Thyroid gland (tissue), 4 donors: ENCODE measurements around the gene ANTXR2.

ENCODE experiments used
- CTCF ChIP-seq, 6 experiments: fragments of 200-600 bp in 3 of 6; fragments of 450-650 bp in 3 of 6; sonication (generic) in 3 of 6; IDR thresholded peaks; one replicate each; pipeline ENCODE4 v1.5.1; 2016 to 2019; ENCODE audit warnings: antibody characterized with exemption in 6 of 6, mild to moderate bottlenecking in 2 of 6, inconsistent platforms in 1 of 6, moderate library complexity in 1 of 6
- POLR2A ChIP-seq, 2 donors: fragments of 450-650 bp; IDR thresholded peaks; one replicate each; pipeline ENCODE4 v1.6.1; 2017; ENCODE audit warnings: antibody characterized with exemption in 2 of 2, mild to moderate bottlenecking in 2 of 2, moderate library complexity in 1 of 2

DNA sequence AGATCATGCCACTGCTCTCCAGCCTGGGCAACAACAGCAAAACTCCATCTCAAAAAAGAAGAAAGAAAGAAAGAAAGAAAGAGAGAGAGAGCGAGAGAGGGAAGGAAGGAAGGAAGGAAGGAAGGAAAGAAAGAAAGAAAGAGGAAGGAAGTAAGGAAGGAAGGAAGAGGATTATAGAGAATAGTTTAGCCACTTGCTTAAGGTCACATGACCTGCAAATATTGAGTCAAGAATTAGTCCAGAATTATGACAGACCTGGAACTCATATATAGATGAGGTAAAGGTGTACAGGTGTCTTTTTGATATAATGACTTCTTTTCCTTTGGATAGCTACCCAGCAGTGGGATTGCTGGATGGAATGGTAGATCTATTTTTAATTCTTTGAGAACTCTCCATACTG lies 25.6 kb upstream of the ANTXR2 start:
- TF ChIP-seq CTCF (IDR thresholded peaks at IDR 0.05) (no peak), POLR2A (IDR thresholded peaks at IDR 0.05) (no peak)
